Rectal smooth muscle tissue (tissue), 1 donor: ENCODE data around the gene GPSM1.

ENCODE experiments used
- H3K27ac ChIP-seq: one replicate; pipeline ENCODE4 v1.7.0; 2013; ENCODE audit warnings: low read depth, low read length, inconsistent platforms
- H3K27me3 ChIP-seq: one replicate; pipeline ENCODE4 v1.7.0; 2013; ENCODE audit warnings: low read length; ENCODE audit not compliant: control insufficient read depth, insufficient read depth
- H3K36me3 ChIP-seq: one replicate; pipeline ENCODE4 v1.7.0; 2013; ENCODE audit warnings: low read length; ENCODE audit not compliant: control insufficient read depth, insufficient read depth
- H3K4me1 ChIP-seq: one replicate; pipeline ENCODE4 v1.7.0; 2013; ENCODE audit warnings: low read length; ENCODE audit not compliant: control insufficient read depth, insufficient read depth
- H3K4me3 ChIP-seq: one replicate; pipeline ENCODE4 v1.7.0; 2013; ENCODE audit warnings: low read length
- H3K9ac ChIP-seq: one replicate; pipeline ENCODE4 v1.7.0; 2013; ENCODE audit warnings: low read length

The GPSM1 gene

GRCh38 chr9:136335296-136336155, 8.2 kb downstream of the GPSM1 start:
- Histone ChIP-seq H3K9ac (no peak overlapping the region), H3K4me3 (no peak overlapping the region), H3K36me3 (no peaks in the 10 kb centered on the region), H3K27me3 (no peaks in the 10 kb centered on the region), H3K27ac (no peak overlapping the region), H3K4me1 (no peaks in the 10 kb centered on the region)

GRCh38 chr9:136336156-136336870, 9.0 kb downstream of the GPSM1 start:
- Histone ChIP-seq H3K4me1 (no peaks in the 10 kb centered on the region), H3K4me3 (no peak overlapping the region), H3K27me3 (no peaks in the 10 kb centered on the region), H3K27ac (no peak overlapping the region), H3K36me3 (no peaks in the 10 kb centered on the region), H3K9ac (no peak overlapping the region)

- Histone ChIP-seq H3K9ac (no peak overlapping the region), H3K27ac (no peak overlapping the region), H3K4me3 (no peak overlapping the region), H3K4me1 (peaks cover 2% of the 10 kb centered on the region), H3K27me3 (no peaks in the 10 kb centered on the region), H3K36me3 (no peaks in the 10 kb centered on the region)
These were observed 9.5 kb downstream of the GPSM1 start for GRCh38 chr9:136336881-136337280.

- H3K4me1 ChIP-seq: peaks cover 6% of the 10 kb centered on the region
- no peak overlapping the region for H3K4me3 ChIP-seq
- no peak overlapping the region for H3K27ac ChIP-seq
- H3K27me3 ChIP-seq: no peaks in the 10 kb centered on the region
- H3K9ac ChIP-seq: no peak overlapping the region
- H3K36me3 ChIP-seq: no peaks in the 10 kb centered on the region
These were observed 10.4 kb downstream of the GPSM1 start for GRCh38 chr9:136337416-136338395.

GRCh38 chr9:136338511-136338910, 11.2 kb downstream of the GPSM1 start:
- H3K4me1 ChIP-seq: peaks cover 10% of the 10 kb centered on the region
- no peak overlapping the region for H3K4me3 ChIP-seq
- H3K36me3 ChIP-seq: no peaks in the 10 kb centered on the region
- no peak overlapping the region for H3K9ac ChIP-seq
- no peaks in the 10 kb centered on the region for H3K27me3 ChIP-seq
- H3K27ac ChIP-seq: no peak overlapping the region

- Histone ChIP-seq H3K9ac (no peak overlapping the region), H3K4me1 (peaks cover 10% of the 10 kb centered on the region), H3K27me3 (no peaks in the 10 kb centered on the region), H3K36me3 (no peaks in the 10 kb centered on the region), H3K4me3 (no peak overlapping the region), H3K27ac (no peak overlapping the region)
These were observed 12.0 kb downstream of the GPSM1 start for GRCh38 chr9:136339173-136339957.

- no peaks in the 10 kb centered on the region for H3K36me3 ChIP-seq
- peaks cover 10% of the 10 kb centered on the region for H3K4me1 ChIP-seq
- no peak overlapping the region for H3K9ac ChIP-seq
- no peak overlapping the region for H3K4me3 ChIP-seq
- H3K27ac ChIP-seq: no peak overlapping the region
- H3K27me3 ChIP-seq: no peaks in the 10 kb centered on the region
These were observed 12.6 kb downstream of the GPSM1 start for GRCh38 chr9:136339958-136340310.

GRCh38 chr9:136340356-136341041, 13.2 kb downstream of the GPSM1 start:
- H3K9ac ChIP-seq: no peak overlapping the region
- no peaks in the 10 kb centered on the region for H3K36me3 ChIP-seq
- no peak overlapping the region for H3K4me3 ChIP-seq
- H3K27ac ChIP-seq: no peak overlapping the region
- H3K4me1 ChIP-seq: peaks cover 10% of the 10 kb centered on the region
- no peaks in the 10 kb centered on the region for H3K27me3 ChIP-seq

GRCh38 chr9:136341042-136341655, 13.8 kb downstream of the GPSM1 start:
- Histone ChIP-seq H3K27me3 (no peaks in the 10 kb centered on the region), H3K27ac (no peak overlapping the region), H3K4me1 (peaks cover 10% of the 10 kb centered on the region), H3K9ac (no peak overlapping the region), H3K4me3 (no peak overlapping the region), H3K36me3 (no peaks in the 10 kb centered on the region)

- peak overlapping the region; percentile 48 for H3K4me3 ChIP-seq
- H3K27ac ChIP-seq: no peak overlapping the region
- H3K27me3 ChIP-seq: no peaks in the 10 kb centered on the region
- H3K9ac ChIP-seq: no peak overlapping the region
- H3K4me1 ChIP-seq: peaks cover 10% of the 10 kb centered on the region
- H3K36me3 ChIP-seq: no peaks in the 10 kb centered on the region
These were observed 14.4 kb downstream of the GPSM1 start for GRCh38 chr9:136341769-136342168.
